Endothelial cell (in vitro differentiated cells): ENCODE results near the gene ADCY10. TPM values are rescaled to one million over a fixed set of nuclear protein-coding genes. Genes with fewer than 3 reads are reported as not detected.

Experiments used
- DNase-seq: peaks from one replicate; pipeline ENCODE4 v3.0.0; 2021; ENCODE audit warnings: low spot score
- H3K27ac Mint-ChIP-seq: one replicate; pipeline ENCODE4 v1.8.0; 2021; ENCODE audit warnings: mixed read lengths, inconsistent platforms; ENCODE audit not compliant: unreplicated experiment
- H3K27me3 Mint-ChIP-seq: one replicate; pipeline ENCODE4 v1.8.0; 2021; ENCODE audit warnings: mild to moderate bottlenecking, moderate library complexity, mixed read lengths, inconsistent platforms; ENCODE audit not compliant: unreplicated experiment
- H3K36me3 Mint-ChIP-seq: one replicate; pipeline ENCODE4 v1.8.0; 2021; ENCODE audit warnings: mild to moderate bottlenecking, low read depth, mixed read lengths, inconsistent platforms; ENCODE audit not compliant: unreplicated experiment
- H3K4me1 Mint-ChIP-seq: one replicate; pipeline ENCODE4 v1.8.0; 2021; ENCODE audit warnings: mild to moderate bottlenecking, mixed read lengths, inconsistent platforms; ENCODE audit not compliant: unreplicated experiment
- H3K4me3 Mint-ChIP-seq: one replicate; pipeline ENCODE4 v1.8.0; 2021; ENCODE audit warnings: mild to moderate bottlenecking, mixed read lengths, inconsistent platforms; ENCODE audit not compliant: unreplicated experiment
- H3K9me3 Mint-ChIP-seq: one replicate; pipeline ENCODE4 v1.8.0; 2021; ENCODE audit warnings: mixed read lengths, inconsistent platforms; ENCODE audit not compliant: unreplicated experiment
- CTCF ChIP-seq: fragments of 200-600 bp; sonication (generic); IDR thresholded peaks from one replicate; pipeline ENCODE4 v1.5.0; 2021; ENCODE audit warnings: antibody characterized with exemption; ENCODE audit not compliant: unreplicated experiment
- long read RNA-seq: library from polyadenylated mRNA; unstranded; transcript quantifications from one replicate; pipeline ENCODE4 v2.0.0, GENCODE V29; 2020; ENCODE audit not compliant: unreplicated experiment
- total RNA-seq: library from RNA; stranded (reverse); fragmentation: NEBNext Ultra II Directional; extraction: Animal tissue kit (Norgen Biotek cat#: 25700); gene quantifications from one replicate; pipeline ENCODE4 v1.2.1, GENCODE V29; 2021; ENCODE audit not compliant: unreplicated experiment

The ADCY10 gene, protein sequence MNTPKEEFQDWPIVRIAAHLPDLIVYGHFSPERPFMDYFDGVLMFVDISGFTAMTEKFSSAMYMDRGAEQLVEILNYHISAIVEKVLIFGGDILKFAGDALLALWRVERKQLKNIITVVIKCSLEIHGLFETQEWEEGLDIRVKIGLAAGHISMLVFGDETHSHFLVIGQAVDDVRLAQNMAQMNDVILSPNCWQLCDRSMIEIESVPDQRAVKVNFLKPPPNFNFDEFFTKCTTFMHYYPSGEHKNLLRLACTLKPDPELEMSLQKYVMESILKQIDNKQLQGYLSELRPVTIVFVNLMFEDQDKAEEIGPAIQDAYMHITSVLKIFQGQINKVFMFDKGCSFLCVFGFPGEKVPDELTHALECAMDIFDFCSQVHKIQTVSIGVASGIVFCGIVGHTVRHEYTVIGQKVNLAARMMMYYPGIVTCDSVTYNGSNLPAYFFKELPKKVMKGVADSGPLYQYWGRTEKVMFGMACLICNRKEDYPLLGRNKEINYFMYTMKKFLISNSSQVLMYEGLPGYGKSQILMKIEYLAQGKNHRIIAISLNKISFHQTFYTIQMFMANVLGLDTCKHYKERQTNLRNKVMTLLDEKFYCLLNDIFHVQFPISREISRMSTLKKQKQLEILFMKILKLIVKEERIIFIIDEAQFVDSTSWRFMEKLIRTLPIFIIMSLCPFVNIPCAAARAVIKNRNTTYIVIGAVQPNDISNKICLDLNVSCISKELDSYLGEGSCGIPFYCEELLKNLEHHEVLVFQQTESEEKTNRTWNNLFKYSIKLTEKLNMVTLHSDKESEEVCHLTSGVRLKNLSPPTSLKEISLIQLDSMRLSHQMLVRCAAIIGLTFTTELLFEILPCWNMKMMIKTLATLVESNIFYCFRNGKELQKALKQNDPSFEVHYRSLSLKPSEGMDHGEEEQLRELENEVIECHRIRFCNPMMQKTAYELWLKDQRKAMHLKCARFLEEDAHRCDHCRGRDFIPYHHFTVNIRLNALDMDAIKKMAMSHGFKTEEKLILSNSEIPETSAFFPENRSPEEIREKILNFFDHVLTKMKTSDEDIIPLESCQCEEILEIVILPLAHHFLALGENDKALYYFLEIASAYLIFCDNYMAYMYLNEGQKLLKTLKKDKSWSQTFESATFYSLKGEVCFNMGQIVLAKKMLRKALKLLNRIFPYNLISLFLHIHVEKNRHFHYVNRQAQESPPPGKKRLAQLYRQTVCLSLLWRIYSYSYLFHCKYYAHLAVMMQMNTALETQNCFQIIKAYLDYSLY (N-terminal part only)
- 0.31 TPM for total RNA-seq
- long read RNA-seq: 0 reads

DNA sequence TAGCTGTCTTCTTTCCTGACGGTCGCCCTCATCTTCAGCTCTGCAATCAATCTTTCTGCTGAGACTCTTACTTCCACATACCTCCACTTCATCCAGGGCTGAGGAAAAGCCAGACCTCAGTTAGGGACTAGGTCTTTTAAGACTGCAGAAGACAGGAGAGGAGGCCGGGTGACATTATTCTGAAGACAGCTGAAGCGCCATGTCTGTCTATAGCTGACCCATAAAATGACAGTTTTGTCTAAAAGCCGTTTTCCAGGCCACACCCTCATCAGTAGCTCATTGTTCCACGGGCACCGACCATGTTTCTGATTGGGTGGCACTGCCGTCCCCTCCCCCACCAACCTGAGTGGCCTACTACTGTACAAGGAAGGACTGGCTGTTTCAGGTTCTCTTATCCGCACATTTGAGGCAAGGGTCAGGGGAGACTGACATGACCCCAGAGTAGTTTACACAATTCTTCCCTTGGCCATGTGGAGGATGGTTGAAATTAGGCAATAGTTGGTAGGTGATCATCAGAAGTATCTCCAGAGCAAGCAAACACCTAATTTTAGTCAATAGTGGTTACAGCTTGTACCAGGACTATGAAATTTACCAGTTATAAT, at the start of gene ADCY10:
Gene ADCY10, minus strand, starts transcription at position 240 of the 602 bp plus-strand sequence. CDS start 8,994 bp downstream, outside the sequence.
- H3K27me3 Mint-ChIP-seq: no peaks in the 10 kb centered on the region
- no peak for TF ChIP-seq CTCF
- H3K36me3 Mint-ChIP-seq: peaks cover 12% of the 10 kb centered on the region
- DNase-seq: no peak
- H3K4me3 Mint-ChIP-seq: no peak within 1 kb of the TSS
- no peak within 1 kb of the TSS for H3K27ac Mint-ChIP-seq
- H3K4me1 Mint-ChIP-seq: peaks cover 2% of the 10 kb centered on the region
- H3K9me3 Mint-ChIP-seq: peaks cover 5% of the 10 kb centered on the region

DNA sequence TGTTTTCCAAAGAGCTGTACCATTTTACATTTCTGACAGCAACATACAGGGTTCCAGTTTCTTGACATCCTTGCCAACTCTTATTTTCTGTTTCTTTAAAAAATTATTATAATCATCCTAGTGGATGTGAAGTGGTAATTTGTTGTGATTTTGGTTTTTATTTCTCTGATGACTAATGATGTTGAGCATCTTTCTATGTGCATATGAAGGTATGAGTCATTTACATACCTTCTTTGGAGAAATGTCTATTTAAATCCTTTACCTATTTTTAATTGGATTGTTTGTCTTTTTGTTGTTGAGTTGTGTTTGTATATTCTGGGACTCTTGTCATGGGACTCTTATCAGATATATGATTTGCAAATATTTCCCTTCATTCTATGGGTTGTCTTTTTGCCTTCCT, 43.8 kb upstream of the ADCY10 start:
- no peak for TF ChIP-seq CTCF
- Mint-ChIP-seq H3K27me3 (no peaks in the 10 kb centered on the region), H3K36me3 (peaks cover 5% of the 10 kb centered on the region), H3K27ac (no peak overlapping the region), H3K9me3 (no peaks in the 10 kb centered on the region), H3K4me1 (no peaks in the 10 kb centered on the region), H3K4me3 (no peak overlapping the region)
- no peak for DNase-seq

- no peak for TF ChIP-seq CTCF
- H3K9me3 Mint-ChIP-seq: no peaks in the 10 kb centered on the region
- DNase-seq: no peak
- no peaks in the 10 kb centered on the region for H3K27me3 Mint-ChIP-seq
- H3K27ac Mint-ChIP-seq: no peak overlapping the region
- peaks cover 9% of the 10 kb centered on the region for H3K36me3 Mint-ChIP-seq
- H3K4me1 Mint-ChIP-seq: no peaks in the 10 kb centered on the region
- H3K4me3 Mint-ChIP-seq: no peak overlapping the region
These were observed 42.0 kb upstream of the ADCY10 start for GRCh38 chr1:167955915-167956314.

DNA sequence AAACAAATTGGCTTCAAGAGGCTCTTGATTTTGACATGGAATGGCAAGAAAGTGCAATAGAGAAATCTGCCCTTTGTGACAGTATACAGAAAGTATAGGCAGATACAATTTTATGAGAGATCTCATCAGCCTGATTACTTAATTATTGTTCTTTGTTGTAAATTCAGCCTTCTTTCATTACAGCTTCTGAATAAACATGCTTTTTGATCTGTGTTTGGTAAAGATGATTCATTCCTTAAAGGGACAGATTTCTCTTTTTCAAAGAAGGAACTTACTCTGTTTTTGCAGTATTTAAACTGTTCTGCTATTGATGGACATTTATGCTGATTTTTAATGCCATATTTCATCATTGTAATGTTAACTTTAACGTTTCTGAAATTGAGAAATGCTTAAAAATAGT, 36.6 kb upstream of the ADCY10 start:
- TF ChIP-seq CTCF: no peak
- Mint-ChIP-seq H3K4me1 (no peaks in the 10 kb centered on the region), H3K27me3 (no peaks in the 10 kb centered on the region), H3K9me3 (no peaks in the 10 kb centered on the region), H3K4me3 (no peak overlapping the region), H3K36me3 (peaks cover 9% of the 10 kb centered on the region), H3K27ac (no peak overlapping the region)
- no peak for DNase-seq
